Lung microvascular endothelial cell (primary cell): ENCODE measurements around the gene SDK1. TPM values are rescaled to one million over a fixed set of nuclear protein-coding genes. Genes with fewer than 3 reads are reported as not detected.

Experiments
- DNase-seq, 2 donors: peaks; one replicate each; pipeline versions ENCODE4 v3.0.0 to v3.0.0-alpha.2; 2010; ENCODE audit warnings: low read depth in 2 of 2
- total RNA-seq: library from RNA; depleted of rRNA; stranded (reverse); fragments of >200 nt; gene quantifications from 2 replicates; pipeline ENCODE4 v1.2.1, GENCODE V29; 2014

SDK1 gene
- 0.44 and 0.79 TPM in 2 replicates for total RNA-seq

- peak; percentile 93 to 95 for DNase-seq
Observed at GRCh38 chr7:3300651-3301448, at the start of gene SDK1. Gene SDK1, plus strand, starts transcription at chr7:3301252. Its CDS starts 335 bp downstream, at chr7:3301587.

- no peak for DNase-seq
Observed at GRCh38 chr7:3254718-3255117, 46.3 kb upstream of the SDK1 start.

GRCh38 chr7:3259711-3260400 lies 41.2 kb upstream of the SDK1 start:
- no peak for DNase-seq

GRCh38 chr7:3260401-3260715 lies 40.7 kb upstream of the SDK1 start:
- DNase-seq, result no peak

- no peak for DNase-seq
Observed at GRCh38 chr7:3264693-3265339, 36.2 kb upstream of the SDK1 start.

GRCh38 chr7:3265388-3265787 lies 35.7 kb upstream of the SDK1 start:
- DNase-seq, result no peak

- no peak for DNase-seq
Observed at GRCh38 chr7:3266240-3266639, 34.8 kb upstream of the SDK1 start.

GRCh38 chr7:3267966-3268690 lies 32.9 kb upstream of the SDK1 start:
- DNase-seq, result peak in 1 of 2 donors; percentile 82

GRCh38 chr7:3270362-3270761 lies 30.7 kb upstream of the SDK1 start:
- no peak for DNase-seq

GRCh38 chr7:3271298-3271697 lies 29.8 kb upstream of the SDK1 start:
- no peak for DNase-seq

GRCh38 chr7:3272691-3273141 lies 28.3 kb upstream of the SDK1 start:
- DNase-seq, result peak in 1 of 2 donors; percentile 69

GRCh38 chr7:3274131-3274530 lies 26.9 kb upstream of the SDK1 start:
- DNase-seq, result no peak

- no peak for DNase-seq
Observed at GRCh38 chr7:3277604-3278572, 23.2 kb upstream of the SDK1 start.

GRCh38 chr7:3279147-3279818 lies 21.8 kb upstream of the SDK1 start:
- no peak for DNase-seq

- no peak for DNase-seq
Observed at GRCh38 chr7:3280445-3280844, 20.6 kb upstream of the SDK1 start.

GRCh38 chr7:3280946-3281656 lies 20.0 kb upstream of the SDK1 start:
- DNase-seq, result no peak

- DNase-seq, result peak in 1 of 2 donors; percentile 56
Observed at GRCh38 chr7:3282457-3282856, 18.6 kb upstream of the SDK1 start.

- no peak for DNase-seq
Observed at GRCh38 chr7:3283130-3283704, 17.8 kb upstream of the SDK1 start.

GRCh38 chr7:3285652-3286051 lies 15.4 kb upstream of the SDK1 start:
- DNase-seq, result no peak
